Neural cell (in vitro differentiated cells): ENCODE measurements around the gene ADCY5.

ENCODE experiments used
- EP300 ChIP-seq: fragments of 450-650 bp; conservative IDR thresholded peaks from 2 replicates; pipeline ENCODE4 v1.6.1; 2014; ENCODE audit warnings: antibody characterized with exemption, mild to moderate bottlenecking, moderate library complexity; ENCODE audit not compliant: poor library complexity, severe bottlenecking
- EZH2 ChIP-seq: fragments of 200-600, 300-800 bp; shearing (Covaris generic), sonication (generic); IDR thresholded peaks from 2 replicates; pipeline ENCODE4 v1.6.1; 2014; ENCODE audit warnings: antibody characterized with exemption, low read length, borderline replicate concordance, mild to moderate bottlenecking; ENCODE audit not compliant: insufficient read depth, poor library complexity, severe bottlenecking
- POLR2AphosphoS5 ChIP-seq: IDR thresholded peaks from 2 replicates; pipeline ENCODE4 v1.6.1; 2012
- RAD21 ChIP-seq: fragments of 450-650 bp; conservative IDR thresholded peaks from 2 replicates; pipeline ENCODE4 v1.6.1; 2014; ENCODE audit warnings: antibody characterized with exemption, mild to moderate bottlenecking, moderate library complexity
- TAF1 ChIP-seq: IDR thresholded peaks from 2 replicates; pipeline ENCODE4 v1.6.1; 2012; ENCODE audit warnings: low read depth
- TF ChIP-seq, protein P1 (sequence below): fragments of 450-650 bp; IDR thresholded peaks from 2 replicates; pipeline ENCODE4 v1.5.1; 2014; ENCODE audit warnings: antibody characterized with exemption, mild to moderate bottlenecking, moderate library complexity; ENCODE audit not compliant: poor library complexity, severe bottlenecking
- TF ChIP-seq, protein P2 (sequence below): IDR thresholded peaks from 2 replicates; pipeline ENCODE4 v1.6.1; 2012; ENCODE audit warnings: borderline replicate concordance

DNA sequence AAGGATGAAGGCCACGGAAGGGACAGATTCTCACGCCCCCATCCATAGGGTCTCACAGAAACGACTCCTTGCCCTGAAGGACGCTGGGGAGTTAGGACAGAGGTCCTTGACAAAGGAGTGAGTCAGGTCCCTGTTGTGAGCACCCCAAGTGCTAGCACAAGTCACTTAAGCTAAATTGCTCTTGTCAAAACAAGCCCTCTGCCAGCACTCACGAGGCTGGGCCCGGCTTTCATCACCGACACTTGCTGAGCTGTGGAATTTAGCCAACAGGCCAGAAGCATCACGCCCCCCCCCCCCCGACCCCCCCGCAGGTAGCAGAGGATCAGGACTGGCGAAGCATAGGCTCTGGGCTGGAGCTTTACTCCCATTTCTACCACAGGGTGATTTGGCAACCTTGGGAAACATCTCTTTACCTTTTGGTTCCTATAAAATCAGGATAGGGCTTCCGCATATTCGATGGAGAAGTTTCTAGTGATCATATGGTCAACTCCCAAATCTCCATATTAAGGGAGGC, 75.4 kb downstream of the ADCY5 start:
- TF ChIP-seq, protein P1, sequence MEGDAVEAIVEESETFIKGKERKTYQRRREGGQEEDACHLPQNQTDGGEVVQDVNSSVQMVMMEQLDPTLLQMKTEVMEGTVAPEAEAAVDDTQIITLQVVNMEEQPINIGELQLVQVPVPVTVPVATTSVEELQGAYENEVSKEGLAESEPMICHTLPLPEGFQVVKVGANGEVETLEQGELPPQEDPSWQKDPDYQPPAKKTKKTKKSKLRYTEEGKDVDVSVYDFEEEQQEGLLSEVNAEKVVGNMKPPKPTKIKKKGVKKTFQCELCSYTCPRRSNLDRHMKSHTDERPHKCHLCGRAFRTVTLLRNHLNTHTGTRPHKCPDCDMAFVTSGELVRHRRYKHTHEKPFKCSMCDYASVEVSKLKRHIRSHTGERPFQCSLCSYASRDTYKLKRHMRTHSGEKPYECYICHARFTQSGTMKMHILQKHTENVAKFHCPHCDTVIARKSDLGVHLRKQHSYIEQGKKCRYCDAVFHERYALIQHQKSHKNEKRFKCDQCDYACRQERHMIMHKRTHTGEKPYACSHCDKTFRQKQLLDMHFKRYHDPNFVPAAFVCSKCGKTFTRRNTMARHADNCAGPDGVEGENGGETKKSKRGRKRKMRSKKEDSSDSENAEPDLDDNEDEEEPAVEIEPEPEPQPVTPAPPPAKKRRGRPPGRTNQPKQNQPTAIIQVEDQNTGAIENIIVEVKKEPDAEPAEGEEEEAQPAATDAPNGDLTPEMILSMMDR, result no peak
- TF ChIP-seq, protein P2, sequence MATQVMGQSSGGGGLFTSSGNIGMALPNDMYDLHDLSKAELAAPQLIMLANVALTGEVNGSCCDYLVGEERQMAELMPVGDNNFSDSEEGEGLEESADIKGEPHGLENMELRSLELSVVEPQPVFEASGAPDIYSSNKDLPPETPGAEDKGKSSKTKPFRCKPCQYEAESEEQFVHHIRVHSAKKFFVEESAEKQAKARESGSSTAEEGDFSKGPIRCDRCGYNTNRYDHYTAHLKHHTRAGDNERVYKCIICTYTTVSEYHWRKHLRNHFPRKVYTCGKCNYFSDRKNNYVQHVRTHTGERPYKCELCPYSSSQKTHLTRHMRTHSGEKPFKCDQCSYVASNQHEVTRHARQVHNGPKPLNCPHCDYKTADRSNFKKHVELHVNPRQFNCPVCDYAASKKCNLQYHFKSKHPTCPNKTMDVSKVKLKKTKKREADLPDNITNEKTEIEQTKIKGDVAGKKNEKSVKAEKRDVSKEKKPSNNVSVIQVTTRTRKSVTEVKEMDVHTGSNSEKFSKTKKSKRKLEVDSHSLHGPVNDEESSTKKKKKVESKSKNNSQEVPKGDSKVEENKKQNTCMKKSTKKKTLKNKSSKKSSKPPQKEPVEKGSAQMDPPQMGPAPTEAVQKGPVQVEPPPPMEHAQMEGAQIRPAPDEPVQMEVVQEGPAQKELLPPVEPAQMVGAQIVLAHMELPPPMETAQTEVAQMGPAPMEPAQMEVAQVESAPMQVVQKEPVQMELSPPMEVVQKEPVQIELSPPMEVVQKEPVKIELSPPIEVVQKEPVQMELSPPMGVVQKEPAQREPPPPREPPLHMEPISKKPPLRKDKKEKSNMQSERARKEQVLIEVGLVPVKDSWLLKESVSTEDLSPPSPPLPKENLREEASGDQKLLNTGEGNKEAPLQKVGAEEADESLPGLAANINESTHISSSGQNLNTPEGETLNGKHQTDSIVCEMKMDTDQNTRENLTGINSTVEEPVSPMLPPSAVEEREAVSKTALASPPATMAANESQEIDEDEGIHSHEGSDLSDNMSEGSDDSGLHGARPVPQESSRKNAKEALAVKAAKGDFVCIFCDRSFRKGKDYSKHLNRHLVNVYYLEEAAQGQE, result no peak
- TF ChIP-seq POLR2AphosphoS5, result no peak
- no peak for TF ChIP-seq RAD21
- no peak for TF ChIP-seq TAF1
- no peak for TF ChIP-seq EZH2
- no peak for TF ChIP-seq EP300
